Ishikawa (cell line): Measurements from ENCODE around the gene SCGB1A1.

Source experiments
- EP300 ChIP-seq: IDR thresholded peaks from 2 replicates; pipeline ENCODE4 v1.6.1; 2012; ENCODE audit warnings: borderline replicate concordance
- FOXM1 ChIP-seq: IDR thresholded peaks from 2 replicates; pipeline ENCODE4 v1.6.1; 2012; ENCODE audit warnings: low read depth, borderline replicate concordance
- MAX ChIP-seq: IDR thresholded peaks from 2 replicates; pipeline ENCODE4 v1.6.1; 2012
- NFIC ChIP-seq: IDR thresholded peaks from 2 replicates; pipeline ENCODE4 v1.6.1; 2012
- TCF12 ChIP-seq: IDR thresholded peaks from 2 replicates; pipeline ENCODE4 v1.6.1; 2012; ENCODE audit warnings: low read depth
- YY1 ChIP-seq: IDR thresholded peaks from 2 replicates; pipeline ENCODE4 v1.6.1; 2012; ENCODE audit warnings: low read depth
- TF ChIP-seq, protein P1 (sequence below): IDR thresholded peaks from 2 replicates; pipeline ENCODE4 v1.6.1; 2012; ENCODE audit warnings: low read depth, mild to moderate bottlenecking

GRCh38 chr11:62393735-62394134, 25.1 kb upstream of the SCGB1A1 start:
- TF ChIP-seq TCF12 (no peak), EP300 (no peak), FOXM1 (no peak), MAX (no peak), YY1 (no peak), NFIC (no peak)
- TF ChIP-seq, protein P1, sequence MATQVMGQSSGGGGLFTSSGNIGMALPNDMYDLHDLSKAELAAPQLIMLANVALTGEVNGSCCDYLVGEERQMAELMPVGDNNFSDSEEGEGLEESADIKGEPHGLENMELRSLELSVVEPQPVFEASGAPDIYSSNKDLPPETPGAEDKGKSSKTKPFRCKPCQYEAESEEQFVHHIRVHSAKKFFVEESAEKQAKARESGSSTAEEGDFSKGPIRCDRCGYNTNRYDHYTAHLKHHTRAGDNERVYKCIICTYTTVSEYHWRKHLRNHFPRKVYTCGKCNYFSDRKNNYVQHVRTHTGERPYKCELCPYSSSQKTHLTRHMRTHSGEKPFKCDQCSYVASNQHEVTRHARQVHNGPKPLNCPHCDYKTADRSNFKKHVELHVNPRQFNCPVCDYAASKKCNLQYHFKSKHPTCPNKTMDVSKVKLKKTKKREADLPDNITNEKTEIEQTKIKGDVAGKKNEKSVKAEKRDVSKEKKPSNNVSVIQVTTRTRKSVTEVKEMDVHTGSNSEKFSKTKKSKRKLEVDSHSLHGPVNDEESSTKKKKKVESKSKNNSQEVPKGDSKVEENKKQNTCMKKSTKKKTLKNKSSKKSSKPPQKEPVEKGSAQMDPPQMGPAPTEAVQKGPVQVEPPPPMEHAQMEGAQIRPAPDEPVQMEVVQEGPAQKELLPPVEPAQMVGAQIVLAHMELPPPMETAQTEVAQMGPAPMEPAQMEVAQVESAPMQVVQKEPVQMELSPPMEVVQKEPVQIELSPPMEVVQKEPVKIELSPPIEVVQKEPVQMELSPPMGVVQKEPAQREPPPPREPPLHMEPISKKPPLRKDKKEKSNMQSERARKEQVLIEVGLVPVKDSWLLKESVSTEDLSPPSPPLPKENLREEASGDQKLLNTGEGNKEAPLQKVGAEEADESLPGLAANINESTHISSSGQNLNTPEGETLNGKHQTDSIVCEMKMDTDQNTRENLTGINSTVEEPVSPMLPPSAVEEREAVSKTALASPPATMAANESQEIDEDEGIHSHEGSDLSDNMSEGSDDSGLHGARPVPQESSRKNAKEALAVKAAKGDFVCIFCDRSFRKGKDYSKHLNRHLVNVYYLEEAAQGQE: no peak
